IPS DF 6.9 (cell line): ENCODE measurements around the gene TMEM174.

Experiments used
- DNase-seq: peaks from one replicate; pipeline ENCODE4 v3.0.0-alpha.2; 2013; ENCODE audit warnings: low read depth, low spot score
- H3K27ac ChIP-seq: one replicate; pipeline ENCODE4 v1.5.1; 2013; ENCODE audit warnings: low read length, control low read depth
- H3K27me3 ChIP-seq: 2 replicates; pipeline ENCODE4 v1.6.1; 2013; ENCODE audit warnings: mild to moderate bottlenecking, low read length; ENCODE audit not compliant: control insufficient read depth, insufficient read depth
- H3K36me3 ChIP-seq: 2 replicates; pipeline ENCODE4 v1.6.1; 2013; ENCODE audit warnings: low read length; ENCODE audit not compliant: control insufficient read depth, insufficient read depth
- H3K4me1 ChIP-seq: 2 replicates; pipeline ENCODE4 v1.6.1; 2013; ENCODE audit warnings: low read length; ENCODE audit not compliant: control insufficient read depth, insufficient read depth
- H3K4me3 ChIP-seq: 2 replicates; pipeline ENCODE4 v1.5.1; 2013; ENCODE audit warnings: mild to moderate bottlenecking, low read length
- H3K9me3 ChIP-seq: 2 replicates; pipeline ENCODE4 v1.6.1; 2013; ENCODE audit warnings: low read length, inconsistent platforms; ENCODE audit not compliant: control insufficient read depth, insufficient read depth
- WGBS: extraction: QIAGEN DNeasy Blood & Tissue Kit; methylation state at CpG from one replicate; pipeline ENCODE4 v1.1.7; 2013; ENCODE audit warnings: mixed read lengths, missing lambda C conversion rate; ENCODE audit not compliant: insufficient read length, insufficient coverage; 5-methylcytosine and 5-hydroxymethylcytosine counted together

The TMEM174 gene

DNA sequence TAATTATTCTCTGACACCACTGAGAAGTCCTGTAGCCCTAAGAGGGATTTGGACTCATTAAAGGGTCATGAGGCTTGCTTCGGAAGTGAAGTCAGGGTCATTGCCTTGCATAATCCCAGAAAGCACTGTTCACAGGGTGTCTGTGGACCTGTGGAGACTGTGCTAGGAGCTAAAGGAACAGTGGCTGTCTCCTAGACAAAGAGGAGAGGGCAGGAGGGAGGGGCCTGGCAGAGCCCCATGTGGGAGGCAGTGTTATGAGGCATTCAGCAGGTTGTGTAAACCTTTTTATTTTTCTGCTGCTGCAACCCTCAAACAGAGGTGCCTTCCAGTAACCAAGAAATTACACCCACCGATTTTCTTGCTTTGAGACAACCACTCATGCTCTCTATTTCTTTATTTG lies 3.3 kb downstream of the TMEM174 start:
- WGBS: no CpG with 5 or more reads among the region's 2 CpGs
- H3K9me3 ChIP-seq: no peaks in the 10 kb centered on the region
- no peak overlapping the region for H3K27ac ChIP-seq
- H3K4me1 ChIP-seq: 0 out of 2 replicates have a peak, but pooled peaks cover 1% of the 10 kb centered on the region
- no peak for DNase-seq
- no peak overlapping the region for H3K4me3 ChIP-seq
- H3K36me3 ChIP-seq: no peaks in the 10 kb centered on the region
- no peaks in the 10 kb centered on the region for H3K27me3 ChIP-seq

DNA sequence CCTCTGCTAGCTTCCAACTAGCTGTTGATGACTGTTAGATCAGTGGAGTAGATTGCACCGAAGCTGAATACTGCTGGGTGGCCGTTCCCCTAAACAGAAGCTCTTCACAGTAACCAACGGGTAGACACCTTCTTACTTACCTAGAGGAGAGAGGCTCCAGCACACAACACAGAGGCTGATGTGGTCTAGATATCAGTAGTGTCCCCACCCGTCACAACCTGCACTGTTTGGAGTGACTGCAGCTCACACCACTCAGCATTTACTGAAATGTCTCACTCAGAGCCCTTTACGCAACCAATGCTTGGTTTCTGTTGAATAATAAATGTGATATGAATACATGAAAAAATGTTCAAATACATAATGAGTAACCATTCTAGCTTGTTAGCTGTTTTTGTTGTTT lies 5.3 kb downstream of the TMEM174 start:
- Histone ChIP-seq H3K36me3 (no peaks in the 10 kb centered on the region), H3K9me3 (no peaks in the 10 kb centered on the region), H3K27me3 (no peaks in the 10 kb centered on the region), H3K4me3 (no peak overlapping the region), H3K4me1 (no peaks in the 10 kb centered on the region), H3K27ac (no peak overlapping the region)
- DNase-seq: no peak
- WGBS: no CpG with 5 or more reads among the region's 5 CpGs

DNA sequence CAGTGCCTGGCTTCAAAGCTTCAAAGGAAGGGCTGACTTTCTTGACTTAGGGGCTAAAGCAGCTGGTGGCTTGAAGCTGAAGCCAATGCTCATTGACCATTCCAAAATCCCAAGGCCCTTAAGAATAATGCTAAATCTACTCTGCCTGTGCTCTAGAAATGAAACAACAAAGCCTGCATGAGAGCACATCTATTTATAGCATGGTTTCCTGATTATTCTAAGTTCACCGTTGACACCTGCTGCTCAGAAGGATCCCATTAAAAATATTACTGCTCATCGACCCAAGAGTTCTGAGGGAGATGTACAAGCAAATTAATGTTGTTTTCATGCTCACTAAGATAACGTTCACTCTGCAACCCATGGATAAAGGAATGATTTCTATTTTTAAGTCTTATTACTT lies 6.7 kb downstream of the TMEM174 start:
- no peak for DNase-seq
- Histone ChIP-seq H3K9me3 (no peaks in the 10 kb centered on the region; the same call in 1 of the 2 replicates), H3K36me3 (no peaks in the 10 kb centered on the region), H3K4me3 (no peak overlapping the region), H3K4me1 (no peaks in the 10 kb centered on the region), H3K27ac (no peak overlapping the region), H3K27me3 (no peaks in the 10 kb centered on the region)
- no CpG with 5 or more reads among the region's 3 CpGs for WGBS

DNA sequence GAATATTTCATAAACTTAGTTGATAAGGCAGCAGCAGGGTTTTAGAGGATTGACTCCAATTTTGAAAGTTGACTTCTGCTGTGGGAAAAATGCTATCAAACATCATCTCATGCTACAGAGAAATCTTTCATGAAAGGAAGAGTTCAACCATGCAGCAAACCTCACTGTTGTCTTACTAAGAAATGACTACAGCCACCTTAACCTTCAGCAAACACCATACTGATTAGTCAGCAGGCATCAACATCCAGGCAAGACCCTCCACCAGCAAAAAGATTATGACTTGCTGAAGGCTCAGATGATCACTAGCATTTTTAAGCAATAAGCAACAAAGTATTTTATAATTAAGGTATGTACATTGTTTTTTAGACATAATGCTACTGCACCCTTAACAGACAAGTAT lies 7.6 kb downstream of the TMEM174 start:
- Histone ChIP-seq H3K4me3 (no peak overlapping the region), H3K36me3 (no peaks in the 10 kb centered on the region), H3K9me3 (no peaks in the 10 kb centered on the region; the same call in 1 of the 2 replicates), H3K4me1 (no peaks in the 10 kb centered on the region), H3K27me3 (no peaks in the 10 kb centered on the region), H3K27ac (no peak overlapping the region)
- DNase-seq: no peak

DNA sequence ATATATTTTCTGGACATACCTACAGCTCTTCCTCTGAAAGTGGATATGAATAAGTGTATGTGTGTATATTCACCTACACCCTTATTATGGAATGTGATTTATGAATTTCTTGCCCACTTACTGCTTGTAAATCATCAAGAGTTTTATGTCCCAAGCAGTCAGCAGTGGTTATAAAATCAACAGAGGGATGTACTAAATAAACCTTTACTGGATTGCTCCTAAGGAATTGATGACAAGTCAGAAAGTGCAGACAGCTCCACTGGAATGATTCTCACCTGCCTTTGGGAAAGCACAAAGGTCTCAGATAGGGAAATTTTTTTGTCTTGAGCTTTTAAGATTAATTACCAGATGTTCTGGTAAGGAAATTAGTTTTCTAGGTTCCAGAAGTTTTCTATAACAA lies 9.3 kb downstream of the TMEM174 start:
- DNase-seq: no peak
- no peak overlapping the region for H3K27ac ChIP-seq
- no peak overlapping the region for H3K4me3 ChIP-seq
- no peaks in the 10 kb centered on the region; the same call in 1 of the 2 replicates for H3K9me3 ChIP-seq
- no peaks in the 10 kb centered on the region for H3K4me1 ChIP-seq
- H3K27me3 ChIP-seq: no peaks in the 10 kb centered on the region
- H3K36me3 ChIP-seq: no peaks in the 10 kb centered on the region

DNA sequence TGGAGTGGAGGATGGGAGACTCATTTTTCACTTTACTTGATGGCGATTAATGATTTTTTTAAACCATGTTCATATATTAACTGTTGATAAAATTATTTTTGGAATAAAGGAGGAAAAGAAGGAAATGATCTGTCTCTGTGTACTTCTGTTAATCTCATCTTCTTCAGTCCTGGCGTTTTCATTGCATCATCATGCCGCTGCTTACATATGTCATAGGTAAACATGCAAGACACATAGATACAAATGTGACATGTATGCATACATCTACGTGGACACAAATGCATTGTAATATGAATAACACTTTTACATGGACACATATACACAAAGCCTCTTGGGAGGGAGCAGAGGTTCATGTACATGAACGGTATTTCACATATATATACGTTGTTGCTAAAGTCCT lies 10.0 kb downstream of the TMEM174 start:
- WGBS: no CpG with 5 or more reads among the region's 6 CpGs
- Histone ChIP-seq H3K27ac (no peak overlapping the region), H3K27me3 (no peaks in the 10 kb centered on the region), H3K4me1 (no peaks in the 10 kb centered on the region), H3K9me3 (no peaks in the 10 kb centered on the region; the same call in 1 of the 2 replicates), H3K4me3 (no peak overlapping the region), H3K36me3 (no peaks in the 10 kb centered on the region)
- no peak for DNase-seq

DNA sequence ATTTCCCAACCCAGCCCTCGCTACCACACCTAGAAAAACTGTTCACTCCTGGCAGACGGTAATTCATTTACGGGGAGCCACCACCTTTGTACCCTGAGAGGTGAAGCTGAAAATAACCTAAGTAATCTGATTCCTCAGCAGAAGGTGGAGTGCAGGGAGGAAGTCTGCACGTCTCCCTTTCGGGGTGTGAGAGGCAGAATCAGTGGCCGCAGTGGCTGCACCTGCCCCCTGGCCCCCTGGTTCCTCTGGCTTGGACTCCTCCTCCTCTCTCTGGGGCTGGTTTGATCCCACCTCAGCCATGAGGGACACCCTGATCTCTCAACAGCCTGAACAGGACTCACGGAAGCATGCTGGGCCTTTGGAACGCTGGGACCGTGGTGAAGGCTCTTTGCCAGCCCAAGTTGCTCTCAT lies 10.5 kb downstream of the TMEM174 start:
- no peak for DNase-seq
- Histone ChIP-seq H3K27ac (no peak overlapping the region), H3K4me1 (no peaks in the 10 kb centered on the region), H3K4me3 (no peak overlapping the region), H3K9me3 (no peaks in the 10 kb centered on the region; the same call in 1 of the 2 replicates), H3K36me3 (no peaks in the 10 kb centered on the region), H3K27me3 (no peaks in the 10 kb centered on the region)
- no CpG with 5 or more reads among the region's 9 CpGs for WGBS

DNA sequence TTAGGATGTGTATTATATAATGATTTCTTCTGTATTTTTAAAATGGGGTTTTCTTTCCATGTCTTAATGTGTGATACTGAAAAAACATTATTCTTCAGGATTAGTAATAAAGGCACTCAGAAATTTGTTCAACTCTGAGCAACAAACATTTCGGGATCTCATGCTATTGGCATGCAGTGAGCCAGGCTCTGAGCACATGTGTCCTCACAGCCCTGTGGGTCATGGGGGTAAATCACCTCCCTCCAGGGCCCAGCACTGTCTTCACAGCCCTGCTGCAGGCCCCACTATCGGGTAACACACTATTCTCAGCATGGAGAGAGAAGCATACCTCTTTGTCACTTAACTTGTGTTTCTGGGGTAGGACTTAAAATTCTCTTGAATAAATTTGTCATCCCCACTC lies 14.0 kb downstream of the TMEM174 start:
- H3K9me3 ChIP-seq: no peaks in the 10 kb centered on the region; the same call in 1 of the 2 replicates
- H3K36me3 ChIP-seq: no peaks in the 10 kb centered on the region
- H3K27me3 ChIP-seq: no peaks in the 10 kb centered on the region
- no peak overlapping the region for H3K27ac ChIP-seq
- DNase-seq: no peak
- no CpG with 5 or more reads among the region's 2 CpGs for WGBS
- no peak overlapping the region for H3K4me3 ChIP-seq
- H3K4me1 ChIP-seq: no peaks in the 10 kb centered on the region

DNA sequence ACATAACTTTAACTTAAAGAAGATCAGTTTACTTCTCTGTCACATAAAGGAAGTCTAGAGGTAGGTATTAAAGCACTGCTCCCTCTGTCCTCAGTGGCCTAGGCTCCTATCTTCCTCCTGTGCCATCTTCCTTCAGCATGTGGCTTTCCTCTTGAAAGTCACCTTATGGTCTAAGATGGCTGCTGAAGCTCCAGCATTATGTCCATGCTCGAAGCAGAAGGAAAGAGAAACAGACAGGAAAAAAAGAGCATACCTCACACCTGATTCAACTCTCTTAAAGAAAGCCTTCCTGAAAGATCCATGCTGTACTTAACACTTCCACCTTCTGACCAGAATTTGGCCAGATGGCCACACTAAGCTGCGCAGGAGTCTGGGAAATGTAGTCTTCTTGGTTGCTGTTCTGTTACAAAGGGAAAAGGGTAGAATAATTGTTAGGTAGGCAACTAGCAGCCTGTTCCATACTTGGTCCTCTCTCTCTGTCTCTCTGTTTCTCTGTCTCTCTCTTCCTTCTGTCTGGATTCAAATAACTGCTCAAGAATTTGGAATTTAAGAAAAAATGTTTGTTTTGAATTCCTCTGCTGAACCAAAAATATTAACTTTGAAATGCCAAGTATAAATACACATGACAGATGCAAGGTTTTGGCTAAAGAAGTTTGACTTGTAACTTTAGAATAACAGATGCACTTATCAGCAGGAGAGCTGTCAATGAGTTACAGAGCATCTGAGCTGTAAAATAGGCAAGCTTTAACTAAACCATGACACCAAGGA lies 16.0 kb downstream of the TMEM174 start:
- no CpG with 5 or more reads among the region's 2 CpGs for WGBS
- Histone ChIP-seq H3K9me3 (no peaks in the 10 kb centered on the region; the same call in 1 of the 2 replicates), H3K36me3 (no peaks in the 10 kb centered on the region), H3K27me3 (no peaks in the 10 kb centered on the region), H3K27ac (no peak overlapping the region), H3K4me3 (no peak overlapping the region), H3K4me1 (no peaks in the 10 kb centered on the region)
- DNase-seq: no peak

DNA sequence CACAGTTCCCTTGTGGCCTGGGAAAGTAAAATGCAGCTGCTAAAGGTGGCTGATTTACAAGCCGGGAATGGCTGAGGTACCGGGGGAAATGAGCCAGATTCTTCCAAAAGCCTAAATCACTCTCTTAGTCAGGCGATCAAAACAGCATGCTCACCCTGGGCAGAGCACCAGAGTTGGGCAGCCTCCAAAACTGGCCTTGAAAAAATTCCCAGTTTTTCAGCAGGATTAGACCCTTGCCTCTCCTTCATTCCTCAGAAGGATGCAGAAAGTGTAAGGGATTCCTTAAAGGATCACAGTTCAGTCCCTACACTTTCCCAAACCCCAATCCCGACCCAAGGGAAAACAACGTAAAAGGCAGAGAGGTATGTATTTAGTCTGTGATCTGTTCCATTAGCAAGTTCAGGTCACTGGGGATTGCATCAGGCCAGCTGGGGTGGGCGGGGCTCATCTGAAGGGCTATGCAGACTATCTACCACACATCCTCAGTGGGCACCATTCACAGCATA lies 16.9 kb downstream of the TMEM174 start:
- H3K9me3 ChIP-seq: no peaks in the 10 kb centered on the region
- no CpG with 5 or more reads among the region's 6 CpGs for WGBS
- no peak overlapping the region for H3K4me3 ChIP-seq
- no peak overlapping the region for H3K27ac ChIP-seq
- no peak for DNase-seq
- no peaks in the 10 kb centered on the region for H3K4me1 ChIP-seq
- no peaks in the 10 kb centered on the region for H3K27me3 ChIP-seq
- H3K36me3 ChIP-seq: no peaks in the 10 kb centered on the region

DNA sequence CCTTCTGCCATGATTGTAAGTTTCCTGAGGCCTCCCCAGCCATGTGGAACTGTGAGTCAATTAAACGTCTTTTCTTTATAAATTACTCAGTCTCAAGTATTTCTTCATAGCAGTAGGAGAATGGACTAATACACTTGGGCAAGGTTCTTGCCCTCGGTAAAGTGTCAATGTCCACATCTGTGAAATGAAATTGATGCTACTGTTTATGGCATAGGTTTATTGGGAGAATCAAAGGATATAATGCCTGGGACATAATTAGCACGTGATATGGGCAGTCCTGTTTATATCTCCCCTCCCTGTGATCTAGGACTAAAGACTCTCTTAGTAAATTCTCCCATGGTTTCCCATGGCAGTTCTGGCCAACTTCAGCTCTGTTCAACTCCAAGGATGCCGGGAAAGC lies 19.4 kb downstream of the TMEM174 start:
- Histone ChIP-seq H3K36me3 (no peaks in the 10 kb centered on the region), H3K27me3 (no peaks in the 10 kb centered on the region), H3K4me3 (no peak overlapping the region), H3K4me1 (no peaks in the 10 kb centered on the region), H3K27ac (no peak overlapping the region), H3K9me3 (no peaks in the 10 kb centered on the region)
- no CpG with 5 or more reads among the region's 4 CpGs for WGBS
- DNase-seq: no peak
